DND-41 (cell line): ENCODE results near the gene TMEM260.

Experiments used
- CTCF ChIP-seq: IDR thresholded peaks from 2 replicates; pipeline ENCODE4 v1.5.1; 2012; ENCODE audit warnings: borderline replicate concordance, low read length, moderate library complexity, mild to moderate bottlenecking; ENCODE audit not compliant: poor library complexity, severe bottlenecking; ENCODE audit errors: extremely low read depth
- EZH2 ChIP-seq: IDR thresholded peaks from 3 replicates; pipeline ENCODE4 v1.6.1; 2012; ENCODE audit warnings: borderline replicate concordance, low read depth, mild to moderate bottlenecking, moderate library complexity, low read length, inconsistent platforms; ENCODE audit not compliant: severe bottlenecking

GRCh38 chr14:56579345-56580220, at the start of gene TMEM260:
- no peak for TF ChIP-seq EZH2
- TF ChIP-seq CTCF: peak; percentile 92
